Breast epithelium (tissue), 4 donors: ENCODE measurements around the gene TRAF3IP1. TPM values are rescaled to one million over a fixed set of nuclear protein-coding genes. Genes with fewer than 3 reads are reported as not detected.

ENCODE experiments used
- DNase-seq, 2 donors: peaks; one replicate each; pipeline ENCODE4 v3.0.0-alpha.2; 2019; ENCODE audit warnings: low spot score in 2 of 2
- H3K27ac ChIP-seq, 2 donors: fragments of 200-600 bp; sonication (generic) in 1 of 2; one replicate each; pipeline ENCODE4 v1.5.1; 2016 to 2019; ENCODE audit warnings: mild to moderate bottlenecking in 1 of 2
- H3K27me3 ChIP-seq, 2 donors: fragments of 200-600 bp; sonication (generic) in 1 of 2; one replicate each; pipeline versions ENCODE4 v1.5.1 to v1.6.0; 2017 to 2019; ENCODE audit warnings: control low read depth in 1 of 2, mild to moderate bottlenecking in 1 of 2
- H3K36me3 ChIP-seq: fragments of 200-600 bp; one replicate; pipeline ENCODE4 v1.5.1; 2019
- H3K4me1 ChIP-seq, 2 donors: fragments of 200-600 bp; sonication (generic); one replicate each; pipeline ENCODE4 v1.5.1; 2016 to 2019; ENCODE audit warnings: control low read depth in 1 of 2
- H3K4me3 ChIP-seq, 3 donors: fragments of 200-600 bp; sonication (generic); 1 replicate in 2 of 3; 2 replicates in 1 of 3; pipeline ENCODE4 v1.5.1; 2016 to 2019; ENCODE audit warnings: mild to moderate bottlenecking in 3 of 3, moderate library complexity in 2 of 3
- H3K9me3 ChIP-seq, 2 donors: fragments of 200-600 bp; sonication (generic) in 1 of 2; one replicate each; pipeline ENCODE4 v1.5.1; 2016 to 2019; ENCODE audit warnings: control low read depth in 1 of 2
- POLR2A ChIP-seq: fragments of 450-650 bp; IDR thresholded peaks from one replicate; pipeline ENCODE4 v1.6.1; 2016; ENCODE audit warnings: antibody characterized with exemption, mild to moderate bottlenecking, moderate library complexity
- POLR2AphosphoS5 ChIP-seq, 3 donors: sonication (generic); formaldehyde crosslinking; IDR thresholded peaks; one replicate each; pipeline ENCODE4 v1.6.1; 2017; ENCODE audit warnings: antibody characterized with exemption in 3 of 3
- intact Hi-C: fragments of 100-400 bp; cut with DNase I; formaldehyde crosslinking; loops from one replicate; pipeline ENCODE4 v1.15.1; 2023; ENCODE audit warnings: low total_unique reads
- total RNA-seq, 3 donors: library from RNA; depleted of rRNA; stranded (reverse); fragments of >200 nt; gene quantifications; one replicate each; pipeline ENCODE4 v1.1.0, GENCODE V29; 2016
- TF ChIP-seq, protein P1 (sequence below), 3 donors: fragments of 450-650 bp; IDR thresholded peaks; one replicate each; pipeline ENCODE4 v1.5.1; 2016 to 2017; ENCODE audit warnings: antibody characterized with exemption in 3 of 3, mild to moderate bottlenecking in 3 of 3, moderate library complexity in 3 of 3

The TRAF3IP1 gene
- total RNA-seq, 3 donors from 2014 or later: 12.1 to 20.6 (median 15.7) TPM

DNA sequence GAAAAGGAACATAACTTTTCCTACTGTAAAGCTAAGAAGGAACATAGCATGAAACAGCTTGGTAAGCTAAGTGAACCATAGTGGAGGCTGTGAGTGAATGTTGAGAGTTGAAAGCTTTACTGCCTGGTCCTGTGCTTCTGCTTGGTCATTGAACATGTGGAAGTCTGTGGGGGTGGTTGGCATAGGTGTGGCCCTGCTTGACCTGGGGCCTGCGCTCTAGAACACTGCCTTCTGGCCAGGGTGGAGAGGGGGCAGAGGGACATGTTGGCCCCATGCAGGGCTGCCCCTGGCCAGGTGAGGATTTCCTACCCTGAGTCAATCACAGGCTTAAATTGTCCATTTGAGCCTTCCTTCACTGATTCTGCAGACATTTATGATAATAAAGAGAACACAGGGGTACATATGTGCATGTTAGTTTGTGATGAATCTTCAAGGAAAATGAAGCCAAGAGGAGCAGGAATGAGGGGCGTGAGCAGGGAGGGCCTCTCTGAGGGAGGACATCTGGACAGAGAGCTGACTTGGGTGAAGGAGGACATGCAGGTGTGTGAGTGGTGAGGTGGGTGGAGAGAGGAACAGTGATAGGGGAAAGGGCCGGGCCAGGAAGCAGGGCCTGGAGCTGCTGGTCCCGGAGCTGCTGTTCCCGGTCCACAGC is 16.6 kb downstream of the TRAF3IP1 start:
- H3K4me3 ChIP-seq: no peak overlapping the region
- H3K27me3 ChIP-seq: no peaks in the 10 kb centered on the region
- no peaks in the 10 kb centered on the region for H3K4me1 ChIP-seq
- no peak for DNase-seq
- H3K36me3 ChIP-seq: no peaks in the 10 kb centered on the region
- intact Hi-C loops: no loop called here
- TF ChIP-seq POLR2A: no peak
- H3K9me3 ChIP-seq: no peaks in the 10 kb centered on the region
- no peak overlapping the region for H3K27ac ChIP-seq

- TF ChIP-seq, protein P1, sequence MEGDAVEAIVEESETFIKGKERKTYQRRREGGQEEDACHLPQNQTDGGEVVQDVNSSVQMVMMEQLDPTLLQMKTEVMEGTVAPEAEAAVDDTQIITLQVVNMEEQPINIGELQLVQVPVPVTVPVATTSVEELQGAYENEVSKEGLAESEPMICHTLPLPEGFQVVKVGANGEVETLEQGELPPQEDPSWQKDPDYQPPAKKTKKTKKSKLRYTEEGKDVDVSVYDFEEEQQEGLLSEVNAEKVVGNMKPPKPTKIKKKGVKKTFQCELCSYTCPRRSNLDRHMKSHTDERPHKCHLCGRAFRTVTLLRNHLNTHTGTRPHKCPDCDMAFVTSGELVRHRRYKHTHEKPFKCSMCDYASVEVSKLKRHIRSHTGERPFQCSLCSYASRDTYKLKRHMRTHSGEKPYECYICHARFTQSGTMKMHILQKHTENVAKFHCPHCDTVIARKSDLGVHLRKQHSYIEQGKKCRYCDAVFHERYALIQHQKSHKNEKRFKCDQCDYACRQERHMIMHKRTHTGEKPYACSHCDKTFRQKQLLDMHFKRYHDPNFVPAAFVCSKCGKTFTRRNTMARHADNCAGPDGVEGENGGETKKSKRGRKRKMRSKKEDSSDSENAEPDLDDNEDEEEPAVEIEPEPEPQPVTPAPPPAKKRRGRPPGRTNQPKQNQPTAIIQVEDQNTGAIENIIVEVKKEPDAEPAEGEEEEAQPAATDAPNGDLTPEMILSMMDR (IDR thresholded peaks at IDR 0.05): no peak
- TF ChIP-seq POLR2A: no peak
- H3K4me1 ChIP-seq: no peaks in the 10 kb centered on the region
- H3K27ac ChIP-seq: no peak overlapping the region
- intact Hi-C loops: no loop called here
- DNase-seq: no peak
- no peaks in the 10 kb centered on the region for H3K36me3 ChIP-seq
- no peaks in the 10 kb centered on the region for H3K27me3 ChIP-seq
- H3K4me3 ChIP-seq: no peak overlapping the region
- H3K9me3 ChIP-seq: no peaks in the 10 kb centered on the region
Observed at GRCh38 chr2:238337846-238338245, 17.5 kb downstream of the TRAF3IP1 start.

- no peak for DNase-seq
- no peaks in the 10 kb centered on the region for H3K27me3 ChIP-seq
- no peak overlapping the region for H3K4me3 ChIP-seq
- no peaks in the 10 kb centered on the region for H3K4me1 ChIP-seq
- H3K9me3 ChIP-seq: no peaks in the 10 kb centered on the region
- TF ChIP-seq, protein P1 (IDR thresholded peaks at IDR 0.05): no peak
- TF ChIP-seq POLR2A: no peak
- no peak for TF ChIP-seq POLR2AphosphoS5 (IDR thresholded peaks at IDR 0.05)
- no peaks in the 10 kb centered on the region for H3K36me3 ChIP-seq
- intact Hi-C loops: no loop called here
- H3K27ac ChIP-seq: no peak overlapping the region
Observed at GRCh38 chr2:238338710-238339394, 18.5 kb downstream of the TRAF3IP1 start.

DNA sequence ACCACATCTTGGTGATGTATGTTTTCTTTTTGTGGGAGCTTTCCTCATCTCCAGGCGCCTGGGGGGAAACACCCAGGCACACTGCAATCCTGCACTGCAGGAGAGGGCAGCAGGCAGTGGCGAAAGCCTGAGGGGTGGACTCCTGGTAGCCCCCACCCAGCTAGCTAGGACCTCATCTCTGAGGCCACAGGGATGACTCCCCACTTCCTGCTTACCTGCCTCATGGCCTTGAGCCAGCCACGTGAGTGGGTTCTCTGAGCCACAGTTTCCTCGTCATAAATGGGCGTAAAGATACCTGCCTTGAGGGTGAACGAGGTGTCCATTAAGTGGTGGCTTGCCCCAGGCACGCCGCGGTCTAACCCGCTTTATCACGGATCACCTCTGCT is 19.1 kb downstream of the TRAF3IP1 start:
- Histone ChIP-seq H3K4me1 (no peaks in the 10 kb centered on the region), H3K27me3 (no peaks in the 10 kb centered on the region), H3K36me3 (no peaks in the 10 kb centered on the region), H3K9me3 (no peaks in the 10 kb centered on the region), H3K4me3 (no peak overlapping the region), H3K27ac (no peak overlapping the region)
- intact Hi-C loops: no loop called here
- TF ChIP-seq, protein P1 (IDR thresholded peaks at IDR 0.05): no peak
- no peak for TF ChIP-seq POLR2AphosphoS5 (IDR thresholded peaks at IDR 0.05)
- no peak for TF ChIP-seq POLR2A
- DNase-seq: no peak

DNA sequence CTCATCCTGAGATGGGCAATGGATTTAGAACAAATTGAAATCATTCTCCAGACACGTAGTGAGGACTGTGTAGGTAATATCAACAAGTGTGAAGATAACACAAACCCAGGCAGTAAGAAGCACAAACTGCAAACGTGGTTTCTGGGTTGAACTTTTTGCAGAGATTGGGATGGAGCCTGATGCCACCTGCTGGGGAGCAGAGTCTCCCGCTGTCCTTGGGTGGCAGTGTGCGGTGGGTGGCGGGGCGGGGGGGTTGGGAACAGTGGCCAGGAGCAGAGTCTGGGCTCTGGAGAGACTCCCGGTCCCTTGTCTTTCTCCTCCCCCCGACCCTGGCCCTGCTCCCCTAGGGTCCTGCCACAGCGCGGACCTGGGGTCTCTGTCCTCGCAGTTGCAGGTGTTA is 19.5 kb downstream of the TRAF3IP1 start:
- no peak for DNase-seq
- no peaks in the 10 kb centered on the region for H3K4me1 ChIP-seq
- no peaks in the 10 kb centered on the region for H3K36me3 ChIP-seq
- H3K27me3 ChIP-seq: no peaks in the 10 kb centered on the region
- H3K27ac ChIP-seq: no peak overlapping the region
- TF ChIP-seq POLR2AphosphoS5 (IDR thresholded peaks at IDR 0.05): no peak
- TF ChIP-seq, protein P1 (IDR thresholded peaks at IDR 0.05): no peak
- TF ChIP-seq POLR2A: no peak
- intact Hi-C loops: no loop called here
- no peaks in the 10 kb centered on the region for H3K9me3 ChIP-seq
- no peak overlapping the region for H3K4me3 ChIP-seq
